ENCODE measurements around the gene SREBF2. TPM values are rescaled to one million over a fixed set of nuclear protein-coding genes. Genes with fewer than 3 reads are reported as not detected.

SREBF2 gene
- total and polyA plus RNA-seq, 2 of the 8 experiments (the other 6 are each of a cell fraction or from before 2014, with no cell fraction given) = 125 to 144 TPM

DNA sequence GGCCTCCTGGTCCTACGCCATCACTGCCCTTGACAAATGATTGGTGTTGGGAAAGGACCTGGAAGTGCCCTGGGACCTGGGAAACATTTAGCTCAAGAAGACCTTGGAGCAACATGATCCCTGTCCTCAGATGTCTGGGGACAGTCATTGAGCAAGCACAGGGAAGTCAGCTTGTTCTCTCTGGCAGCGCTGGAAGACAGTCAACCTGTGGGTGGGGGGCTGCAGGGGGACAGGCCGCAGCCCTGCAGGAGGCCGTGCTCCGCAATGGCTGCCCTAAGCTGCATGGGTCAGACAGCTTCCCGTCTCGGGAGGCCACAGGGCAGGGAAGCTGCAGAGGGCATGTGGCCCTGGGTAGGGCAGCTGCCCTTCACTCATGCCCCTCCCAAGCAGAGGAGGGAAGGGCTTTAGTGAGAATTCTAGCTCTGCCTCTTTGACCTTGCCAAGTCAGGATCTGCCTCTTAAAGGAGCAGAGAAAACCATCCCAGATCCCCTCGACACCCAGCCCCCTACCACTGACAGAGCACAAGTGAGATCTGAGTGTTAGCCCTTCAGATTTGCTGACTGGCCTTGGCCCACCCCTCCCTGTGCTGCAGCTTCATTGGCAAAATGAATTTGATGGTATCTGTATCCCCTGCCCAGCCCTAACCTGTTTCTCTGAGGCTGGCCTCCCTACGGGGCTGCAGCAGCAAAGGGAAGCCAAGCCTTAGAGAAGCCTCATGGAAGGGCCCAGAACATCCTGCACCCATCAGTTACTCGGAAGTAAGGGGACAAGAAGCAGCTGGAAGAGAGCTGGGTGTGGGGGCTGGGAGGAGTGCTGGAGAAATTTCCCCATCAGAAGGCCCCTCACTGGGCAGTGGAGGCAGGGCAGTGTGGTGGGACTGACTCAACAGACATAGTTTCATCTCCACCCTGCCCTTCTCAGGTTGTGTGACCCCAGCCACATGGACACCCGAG lies 6.2 kb upstream of the SREBF2 start:
- Histone ChIP-seq H2BK12ac (ENCODE audit: low read depth, low read length) (peak overlapping the region; percentile 54), H3K14ac (ENCODE audit: insufficient read length) (no peak overlapping the region), H3K4me3 (ENCODE audit: extremely low read depth in 1 of 4, insufficient read depth in 2 of 4, low read depth in 3 of 4, low read length in 4 of 4) (no peak overlapping the region), H3K9ac (replicated peaks in 1 of 4; ENCODE audit: extremely low read depth in 1 of 4, low read depth in 3 of 4, low read length in 3 of 4) (no peak overlapping the region; a peak in 1 of 7 replicates), H3K4me1 (replicated peaks in 1 of 4; ENCODE audit: control insufficient read depth in 3 of 4, insufficient read depth in 4 of 4, low read length in 3 of 4) (peaks cover 4 to 11% (median 6%) of the 10 kb centered on the region in 4 experiments), H4K8ac (ENCODE audit: extremely low read depth, insufficient read depth, low read length) (no peak overlapping the region), H3K18ac (ENCODE audit: extremely low read depth, low read length) (0 out of 2 replicates have a peak overlapping the region, but pooled peaks have one; percentile 13), H3K27me3 (replicated peaks in 1 of 4; ENCODE audit: control insufficient read depth in 3 of 4, extremely low read depth in 1 of 4, insufficient read depth in 3 of 4, low read length in 3 of 4) (no peaks in the 10 kb centered on the region; a peak in 1 of 7 replicates), H2BK15ac (ENCODE audit: low read length) (no peak overlapping the region), H2BK20ac (ENCODE audit: low read length) (no peak overlapping the region), H3K23me2 (ENCODE audit: low read depth, low read length) (no peaks in the 10 kb centered on the region), H3K56ac (replicated peaks; ENCODE audit: insufficient read length, low read depth, low read length) (no peak overlapping the region), H4K5ac (ENCODE audit: insufficient read length, low read depth, low read length) (no peak overlapping the region), H2BK5ac (ENCODE audit: low read depth, low read length) (peak overlapping the region; percentile 20), H3K4me2 (ENCODE audit: insufficient read depth in 1 of 2, low read depth in 2 of 2, low read length in 2 of 2) (no peak overlapping the region), H2AK5ac (ENCODE audit: low read depth, low read length) (no peak overlapping the region), H3K4ac (replicated peaks; ENCODE audit: insufficient read length, low read depth, low read length) (no peak overlapping the region), H4K20me1 (replicated peaks in 1 of 2; ENCODE audit: control insufficient read depth in 1 of 2, insufficient read depth in 2 of 2, low read length in 2 of 2) (peaks cover 0 to 8% of the 10 kb centered on the region in 2 experiments), H4K91ac (replicated peaks; ENCODE audit: insufficient read length, low read length) (no peak overlapping the region), H2BK120ac (replicated peaks; ENCODE audit: low read depth, low read length) (no peak overlapping the region), H3K23ac (ENCODE audit: insufficient read length) (no peak overlapping the region), H3K27ac (ENCODE audit: low read depth, low read length) (no peak overlapping the region), H3K9me3 (ENCODE audit: insufficient read depth in 2 of 2, low read depth in 1 of 2, low read length in 1 of 2) (no peaks in the 10 kb centered on the region), H3K79me1 (ENCODE audit: low read depth, low read length) (peaks cover 5% of the 10 kb centered on the region), H3K79me2 (ENCODE audit: control insufficient read depth in 1 of 2, insufficient read depth in 2 of 2, low read length in 2 of 2) (no peaks in the 10 kb centered on the region; a peak in 1 of 4 replicates), H3K36me3 (ENCODE audit: control insufficient read depth in 2 of 4, insufficient read depth in 4 of 4, low read length in 3 of 4) (peaks cover 0 to 4% (median 0%) of the 10 kb centered on the region in 4 experiments; a peak in 1 of 8 replicates), H2AFZ (ENCODE audit: low read length) (no peak overlapping the region)
- FAIRE-seq (no peak), DNase-seq (ENCODE audit: low read depth in 1 of 2, low spot score in 2 of 2) (no peak)
- no peak for TF ChIP-seq CHD2 (IDR thresholded peaks at IDR 0.05; ENCODE audit: low read length)
- ChIA-PET CTCF (ENCODE audit: partially characterized antibody) (interaction anchor here (0.8 to 2.7 kb wide), 10 partner anchors 13 to 327 kb away, joined by 3 to 12 read pairs (median 4); partner anchors contain the start of gene CENPM), POLR2A (ENCODE audit: partially characterized antibody) (interaction anchor here (0.7 to 2.5 kb wide), 6 partner anchors 11 to 30 kb away, joined by 3 to 9 read pairs (median 3); partner anchors contain the start of gene CCDC134)
- 93% methylated on average over 11 of the region's 11 CpGs; no CpG with 5 or more reads in 1 of the 2 experiments for WGBS, 2 experiments (ENCODE audit: extremely low coverage in 1 of 2, insufficient coverage in 1 of 2, insufficient read length in 1 of 2, insufficient replicate concordance in 2 of 2, low coverage in 1 of 2, low lambda C conversion rate in 2 of 2, missing lambda C conversion rate in 1 of 2)

All from H1 (cell line).